Stomach (tissue), 9 donors: ENCODE data around the gene SIGLEC10. TPM values are rescaled to one million over a fixed set of nuclear protein-coding genes. Genes with fewer than 3 reads are reported as not detected.

ENCODE experiments used
- DNase-seq, 2 donors: peaks; one replicate each; pipeline versions ENCODE4 v3.0.0 to v3.0.0-alpha.2; 2013 to 2019
- H3K27ac ChIP-seq, 5 donors: fragments of 200-600 bp in 4 of 5; sonication (generic) in 4 of 5; one replicate each; pipeline ENCODE4 v1.5.1; 2013 to 2019; ENCODE audit warnings: mild to moderate bottlenecking in 1 of 5, moderate library complexity in 1 of 5
- H3K27me3 ChIP-seq, 3 donors: fragments of 200-600 bp; sonication (generic); one replicate each; pipeline ENCODE4 v1.5.1; 2017 to 2019; ENCODE audit warnings: mixed run types in 1 of 3
- H3K36me3 ChIP-seq, 4 donors: fragments of 200-600 bp; sonication (generic); 1 replicate in 3 of 4; 2 replicates in 1 of 4; pipeline ENCODE4 v1.5.1; 2016 to 2019
- H3K4me1 ChIP-seq, 4 donors: fragments of 200-600 bp; sonication (generic); one replicate each; pipeline ENCODE4 v1.5.1; 2016 to 2019
- H3K4me3 ChIP-seq, 4 donors: fragments of 200-600 bp; sonication (generic) in 3 of 4; one replicate each; pipeline ENCODE4 v1.5.1; 2016 to 2019; ENCODE audit warnings: mild to moderate bottlenecking in 1 of 4
- H3K9me3 ChIP-seq, 4 donors: fragments of 200-600 bp; sonication (generic); one replicate each; pipeline ENCODE4 v1.5.1; 2016 to 2019
- EP300 ChIP-seq: sonication (generic); formaldehyde crosslinking; IDR thresholded peaks from one replicate; pipeline ENCODE4 v1.6.1; 2017; ENCODE audit warnings: antibody characterized with exemption
- POLR2A ChIP-seq, 4 donors: fragments of 450-650 bp; IDR thresholded peaks; one replicate each; pipeline ENCODE4 v1.6.1; 2016; ENCODE audit warnings: antibody characterized with exemption in 4 of 4, control low read depth in 2 of 4, mild to moderate bottlenecking in 1 of 4, moderate library complexity in 1 of 4
- POLR2AphosphoS5 ChIP-seq, 3 donors: sonication (generic); formaldehyde crosslinking; IDR thresholded peaks; one replicate each; pipeline ENCODE4 v1.6.1; 2016; ENCODE audit warnings: antibody characterized with exemption in 3 of 3
- WGBS, 5 donors: extraction: QIAGEN DNeasy Blood & Tissue Kit in 3 of 5; methylation state at CpG; one replicate each; pipeline versions ENCODE4 v1.1.5 to v1.1.7; 2013 to 2018; 5-methylcytosine and 5-hydroxymethylcytosine counted together
- intact Hi-C: fragments of 100-400 bp; cut with DNase I; formaldehyde crosslinking; loops from one replicate; pipeline ENCODE4 v1.15.1; 2023; ENCODE audit warnings: low total_unique reads
- polyA plus RNA-seq, 3 donors: library from polyadenylated mRNA; stranded (reverse); fragments of 200-250 nt; gene quantifications; one replicate each; pipeline ENCODE4 v1.2.3, GENCODE V29; 2013
- total RNA-seq, 5 donors: library from RNA; depleted of rRNA; stranded (reverse); fragments of >200 nt; gene quantifications; one replicate each; pipeline versions ENCODE4 v1.1.0 to v1.2.3, GENCODE V29; 2014 to 2016
- TF ChIP-seq, protein P1 (sequence below), 7 experiments: fragments of 450-650 bp in 4 of 7; fragments of 200-600 bp in 3 of 7; sonication (generic) in 3 of 7; IDR thresholded peaks; one replicate each; pipeline ENCODE4 v1.5.1; 2016 to 2019; ENCODE audit warnings: antibody characterized with exemption in 7 of 7, control low read depth in 2 of 7, mild to moderate bottlenecking in 1 of 7
- donor health status: healthy with polysubstance abuse.
- donor health status: Bipolar disorder and iron deficiency.
- donor health status: healthy.

Gene SIGLEC10
- total and polyA plus RNA-seq, 8 donors = 1.1 to 21.4 (median 2.7) TPM; not detected in 2

DNA sequence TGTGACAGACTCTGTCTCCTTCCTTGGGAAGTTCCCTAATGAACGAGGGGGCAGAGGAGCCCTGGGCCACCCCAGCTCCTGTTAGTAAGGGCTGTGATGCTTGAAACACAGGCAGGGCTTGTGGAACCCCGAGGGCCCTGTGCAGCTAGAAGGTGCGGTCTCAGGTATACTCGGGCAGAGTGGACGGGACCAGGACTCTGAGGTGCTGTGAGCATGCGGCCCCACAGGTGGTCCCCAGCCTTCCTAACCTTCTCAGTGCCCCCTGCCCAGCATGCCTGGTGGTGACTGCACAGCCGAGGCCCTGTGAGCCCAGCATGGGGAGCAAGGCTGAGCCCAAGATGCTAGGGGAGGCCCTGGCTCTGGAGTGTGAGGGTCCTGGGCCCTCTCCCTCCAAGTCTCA, 44.8 kb upstream of the SIGLEC10 start:
- H3K4me3 ChIP-seq = no peak overlapping the region
- peak overlapping the region in 1 of 5 donors; percentile 39 for H3K27ac ChIP-seq
- intact Hi-C loops = no loop called here
- DNase-seq = peak in 1 of 2 donors; percentile 16
- 70 to 84% (median 79%) methylated on average over 7 of the region's 7 CpGs for whole genome bisulfite sequencing, 5 donors
- H3K36me3 ChIP-seq = no peaks in the 10 kb centered on the region
- peaks cover 0 to 72% (median 19%) of the 10 kb centered on the region in 3 donors for H3K27me3 ChIP-seq
- H3K9me3 ChIP-seq = no peaks in the 10 kb centered on the region
- peaks cover 0 to 14% (median 0%) of the 10 kb centered on the region in 4 donors for H3K4me1 ChIP-seq
- TF ChIP-seq, protein P1, sequence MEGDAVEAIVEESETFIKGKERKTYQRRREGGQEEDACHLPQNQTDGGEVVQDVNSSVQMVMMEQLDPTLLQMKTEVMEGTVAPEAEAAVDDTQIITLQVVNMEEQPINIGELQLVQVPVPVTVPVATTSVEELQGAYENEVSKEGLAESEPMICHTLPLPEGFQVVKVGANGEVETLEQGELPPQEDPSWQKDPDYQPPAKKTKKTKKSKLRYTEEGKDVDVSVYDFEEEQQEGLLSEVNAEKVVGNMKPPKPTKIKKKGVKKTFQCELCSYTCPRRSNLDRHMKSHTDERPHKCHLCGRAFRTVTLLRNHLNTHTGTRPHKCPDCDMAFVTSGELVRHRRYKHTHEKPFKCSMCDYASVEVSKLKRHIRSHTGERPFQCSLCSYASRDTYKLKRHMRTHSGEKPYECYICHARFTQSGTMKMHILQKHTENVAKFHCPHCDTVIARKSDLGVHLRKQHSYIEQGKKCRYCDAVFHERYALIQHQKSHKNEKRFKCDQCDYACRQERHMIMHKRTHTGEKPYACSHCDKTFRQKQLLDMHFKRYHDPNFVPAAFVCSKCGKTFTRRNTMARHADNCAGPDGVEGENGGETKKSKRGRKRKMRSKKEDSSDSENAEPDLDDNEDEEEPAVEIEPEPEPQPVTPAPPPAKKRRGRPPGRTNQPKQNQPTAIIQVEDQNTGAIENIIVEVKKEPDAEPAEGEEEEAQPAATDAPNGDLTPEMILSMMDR (IDR thresholded peaks at IDR 0.05) = no peak
- TF ChIP-seq EP300 (no peak), POLR2AphosphoS5 (IDR thresholded peaks at IDR 0.05) (no peak), POLR2A (IDR thresholded peaks at IDR 0.05) (no peak)

DNA sequence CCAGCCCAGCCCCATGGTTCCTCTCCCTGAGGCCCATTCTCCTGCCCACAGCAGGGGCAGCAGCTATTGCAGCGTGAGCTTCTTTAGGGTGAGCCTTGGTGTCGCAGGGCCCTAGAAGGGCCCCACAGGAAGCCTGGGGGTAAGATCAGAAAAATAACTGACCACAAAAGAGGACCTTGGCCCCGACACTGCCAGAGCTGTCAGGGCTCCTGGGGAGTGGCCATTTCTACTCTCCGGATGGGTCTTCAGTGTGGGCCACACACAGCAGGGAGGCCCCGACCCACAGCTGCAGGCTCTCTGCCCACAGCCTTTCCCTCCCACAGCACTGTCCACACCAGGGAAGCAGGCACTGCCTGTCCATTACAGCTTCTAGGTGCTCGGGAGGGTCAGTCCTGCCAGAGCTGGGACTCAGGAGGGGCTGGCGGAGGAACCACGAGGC, 44.3 kb upstream of the SIGLEC10 start:
- Histone ChIP-seq H3K4me1 (peaks cover 0 to 14% (median 0%) of the 10 kb centered on the region in 4 donors), H3K4me3 (no peak overlapping the region), H3K36me3 (no peaks in the 10 kb centered on the region), H3K9me3 (no peaks in the 10 kb centered on the region), H3K27me3 (peaks cover 0 to 78% (median 19%) of the 10 kb centered on the region in 3 donors), H3K27ac (peak overlapping the region in 2 of 5 donors; percentile 17 to 39)
- WGBS, 5 donors = 55 to 68% (median 64%) methylated on average over 6 to 8 of the region's 8 CpGs
- intact Hi-C loops = no loop called here
- TF ChIP-seq POLR2AphosphoS5 (IDR thresholded peaks at IDR 0.05) (no peak), POLR2A (IDR thresholded peaks at IDR 0.05) (no peak), EP300 (no peak)
- TF ChIP-seq, protein P1 (IDR thresholded peaks at IDR 0.05) = no peak
- peak in 1 of 2 donors; percentile 24 for DNase-seq

DNA sequence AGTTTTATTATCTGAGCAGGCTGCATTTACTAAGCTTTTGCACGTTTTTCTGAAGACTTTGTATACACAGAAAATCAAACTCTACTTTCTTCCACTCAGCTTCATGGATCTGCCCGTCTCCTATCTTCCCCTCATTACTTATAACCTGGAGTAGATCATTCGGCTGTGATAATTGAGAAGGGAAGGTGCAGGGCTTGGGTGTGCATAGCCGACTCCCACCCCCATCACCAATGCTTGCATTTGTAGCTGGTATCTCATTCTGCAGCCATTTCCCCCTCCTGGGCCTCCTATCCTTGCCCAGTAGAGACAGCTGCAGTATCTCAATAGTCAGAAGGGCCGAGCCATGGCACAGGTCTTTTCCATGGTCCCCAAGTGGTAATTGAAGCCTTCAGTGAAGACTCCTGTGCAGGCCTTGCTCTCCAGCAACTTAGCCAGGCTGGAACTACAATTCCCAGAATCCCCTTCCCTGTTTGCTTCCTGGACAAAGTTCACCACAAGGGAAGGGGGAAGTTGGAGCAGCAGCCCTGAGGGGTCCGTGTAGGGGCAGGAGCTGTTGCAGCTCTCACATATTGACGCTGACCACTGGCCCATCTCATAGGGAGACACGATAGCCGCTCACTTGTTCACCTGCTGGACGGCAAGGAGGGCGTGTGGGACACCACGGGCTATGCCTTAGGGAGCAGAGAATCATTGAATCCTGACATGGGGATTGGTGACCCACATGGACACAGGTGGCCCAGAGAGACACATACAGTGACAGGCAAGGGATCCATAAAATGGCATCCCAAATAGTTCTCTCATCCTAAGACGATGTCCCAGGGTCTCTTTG, 42.9 kb upstream of the SIGLEC10 start:
- TF ChIP-seq, protein P1 (IDR thresholded peaks at IDR 0.05) = no peak
- TF ChIP-seq POLR2A (IDR thresholded peaks at IDR 0.05) (no peak), POLR2AphosphoS5 (IDR thresholded peaks at IDR 0.05) (no peak), EP300 (no peak)
- peaks cover 0 to 79% (median 19%) of the 10 kb centered on the region in 3 donors for H3K27me3 ChIP-seq
- 51 to 60% (median 57%) methylated on average over 13 of the region's 13 CpGs for WGBS, 5 donors
- H3K4me3 ChIP-seq = no peak overlapping the region
- no peaks in the 10 kb centered on the region for H3K9me3 ChIP-seq
- H3K4me1 ChIP-seq = peaks cover 0 to 14% (median 0%) of the 10 kb centered on the region in 4 donors
- H3K36me3 ChIP-seq = no peaks in the 10 kb centered on the region
- peak; percentile 20 to 45 for DNase-seq
- no peak overlapping the region for H3K27ac ChIP-seq
- intact Hi-C loops = no loop called here

DNA sequence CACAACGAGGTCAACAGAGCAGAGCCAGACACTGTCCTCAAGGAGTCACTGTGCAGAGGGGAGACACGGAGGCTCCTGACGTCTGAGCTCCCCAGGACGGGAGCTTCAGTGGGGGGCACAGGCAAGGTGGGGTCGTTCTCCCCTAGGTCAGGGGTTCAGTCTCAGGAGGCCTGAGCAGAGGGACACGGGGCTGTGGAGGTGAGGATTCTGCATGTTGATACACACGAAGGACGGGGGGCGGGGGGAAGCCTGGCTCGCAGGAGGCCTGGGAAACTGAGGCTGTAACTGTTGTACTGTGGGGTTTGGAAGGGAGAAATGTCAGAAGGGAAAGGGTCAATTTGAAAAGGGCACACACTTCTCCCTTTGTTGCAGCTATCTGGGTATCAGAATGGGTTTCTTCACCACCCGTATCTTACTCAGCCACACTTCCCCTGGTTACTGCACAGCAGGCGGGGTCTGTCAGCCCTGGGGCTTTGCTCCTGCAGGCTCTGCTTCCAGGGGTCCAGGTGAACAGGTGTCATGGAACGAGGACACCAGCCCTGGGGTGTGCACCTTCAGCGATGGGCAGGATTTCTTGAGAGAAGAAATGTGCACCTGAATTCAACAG, 41.6 kb upstream of the SIGLEC10 start:
- Histone ChIP-seq H3K4me1 (peaks cover 0 to 14% (median 0%) of the 10 kb centered on the region in 4 donors), H3K9me3 (no peaks in the 10 kb centered on the region), H3K36me3 (no peaks in the 10 kb centered on the region), H3K27ac (no peak overlapping the region), H3K27me3 (peaks cover 0 to 81% (median 22%) of the 10 kb centered on the region in 3 donors), H3K4me3 (no peak overlapping the region)
- TF ChIP-seq EP300 (no peak), POLR2A (IDR thresholded peaks at IDR 0.05) (no peak), POLR2AphosphoS5 (IDR thresholded peaks at IDR 0.05) (no peak)
- TF ChIP-seq, protein P1 (IDR thresholded peaks at IDR 0.05) = no peak
- intact Hi-C loops = no loop called here
- peak in 1 of 2 donors; percentile 11 for DNase-seq
- WGBS, 5 donors = 64 to 79% (median 73%) methylated on average over 14 of the region's 14 CpGs
